ENCODE results near the gene RICTOR. TPM values are rescaled to one million over a fixed set of nuclear protein-coding genes. Genes with fewer than 3 reads are reported as not detected.
"Not testable (repeated sequence)": the region's sequence is repeated elsewhere in the genome, so short reads cannot be mapped to it uniquely, and the experiment has no call there.

The RICTOR gene
- total RNA-seq, 2 donors from 2014 or later = 27.6 to 31.8 TPM

GRCh38 chr5:39049315-39049714 lies 24.9 kb downstream of the RICTOR start:
- H3K4me1 Mint-ChIP-seq = peaks cover 11% of the 10 kb centered on the region

DNA sequence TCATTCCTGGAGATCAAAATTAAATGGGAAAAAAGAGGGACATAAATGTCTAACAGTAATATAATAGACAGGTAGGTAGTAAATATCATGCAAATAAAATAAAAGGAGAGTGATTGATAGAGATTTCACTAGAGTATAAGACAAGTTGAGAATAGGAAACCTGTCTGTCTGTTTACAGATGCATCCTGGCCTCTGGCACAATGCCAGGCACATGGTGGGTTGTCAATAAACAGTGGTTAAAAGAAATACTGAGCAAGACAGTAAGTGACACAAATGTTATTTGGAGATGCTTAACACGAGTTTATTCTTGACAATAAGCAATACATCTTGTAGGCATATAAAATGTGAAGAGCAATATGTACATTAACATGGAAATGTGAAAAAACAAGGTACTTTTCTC lies 33.3 kb downstream of the RICTOR start:
- H3K27me3 ChIP-seq (ENCODE audit: control insufficient read depth, insufficient read depth, low read length, poor library complexity, severe bottlenecking) = no peaks in the 10 kb centered on the region
- Mint-ChIP-seq H3K27ac (no peak overlapping the region), H3K36me3 (ENCODE audit: low read depth) (peaks cover 21% of the 10 kb centered on the region), H3K9me3 (peaks cover 21% of the 10 kb centered on the region), H3K4me3 (no peak overlapping the region), H3K27me3 (ENCODE audit: insufficient read depth) (no peaks in the 10 kb centered on the region), H3K4me1 (no peaks in the 10 kb centered on the region)
- no peaks in the 10 kb centered on the region for H3K36me3 ChIP-seq (ENCODE audit: control insufficient read depth, insufficient read depth, low read length)
- TF ChIP-seq, protein P1, sequence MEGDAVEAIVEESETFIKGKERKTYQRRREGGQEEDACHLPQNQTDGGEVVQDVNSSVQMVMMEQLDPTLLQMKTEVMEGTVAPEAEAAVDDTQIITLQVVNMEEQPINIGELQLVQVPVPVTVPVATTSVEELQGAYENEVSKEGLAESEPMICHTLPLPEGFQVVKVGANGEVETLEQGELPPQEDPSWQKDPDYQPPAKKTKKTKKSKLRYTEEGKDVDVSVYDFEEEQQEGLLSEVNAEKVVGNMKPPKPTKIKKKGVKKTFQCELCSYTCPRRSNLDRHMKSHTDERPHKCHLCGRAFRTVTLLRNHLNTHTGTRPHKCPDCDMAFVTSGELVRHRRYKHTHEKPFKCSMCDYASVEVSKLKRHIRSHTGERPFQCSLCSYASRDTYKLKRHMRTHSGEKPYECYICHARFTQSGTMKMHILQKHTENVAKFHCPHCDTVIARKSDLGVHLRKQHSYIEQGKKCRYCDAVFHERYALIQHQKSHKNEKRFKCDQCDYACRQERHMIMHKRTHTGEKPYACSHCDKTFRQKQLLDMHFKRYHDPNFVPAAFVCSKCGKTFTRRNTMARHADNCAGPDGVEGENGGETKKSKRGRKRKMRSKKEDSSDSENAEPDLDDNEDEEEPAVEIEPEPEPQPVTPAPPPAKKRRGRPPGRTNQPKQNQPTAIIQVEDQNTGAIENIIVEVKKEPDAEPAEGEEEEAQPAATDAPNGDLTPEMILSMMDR (conservative IDR thresholded peaks at IDR 0.05) = no peak
- 94 to 100% methylated on average over 1 of the region's 1 CpG for WGBS, 2 experiments (ENCODE audit: insufficient coverage in 1 of 2, insufficient read length in 1 of 2)
- H3K4me3 ChIP-seq (ENCODE audit: low read length) = no peak overlapping the region
- no peak for DNase-seq
- H3K9me3 ChIP-seq (ENCODE audit: control insufficient read depth, low read length) = no peaks in the 10 kb centered on the region
- no peak overlapping the region for H3K27ac ChIP-seq (ENCODE audit: low read depth, low read length)
- no peaks in the 10 kb centered on the region for H3K4me1 ChIP-seq (ENCODE audit: control insufficient read depth, insufficient read depth, low read length)
- H3K9ac ChIP-seq (ENCODE audit: extremely low read depth, low read length, poor library complexity, severe bottlenecking) = no peak overlapping the region

More at GRCh38 chr5:39049315-39049714, 24.9 kb downstream of the RICTOR start:
- Mint-ChIP-seq H3K9me3 (peaks cover 10% of the 10 kb centered on the region), H3K27me3 (ENCODE audit: insufficient read depth) (no peaks in the 10 kb centered on the region), H3K27ac (no peak overlapping the region), H3K36me3 (ENCODE audit: low read depth) (peaks cover 18% of the 10 kb centered on the region), H3K4me3 (no peak overlapping the region)
- DNase-seq = no peak
- H3K27me3 ChIP-seq (ENCODE audit: control insufficient read depth, insufficient read depth, low read length, poor library complexity, severe bottlenecking) = no peaks in the 10 kb centered on the region
- TF ChIP-seq, protein P1 (conservative IDR thresholded peaks at IDR 0.05) = no peak
- H3K4me3 ChIP-seq (ENCODE audit: low read length) = no peak overlapping the region
- peaks cover 9% of the 10 kb centered on the region for H3K9me3 ChIP-seq (ENCODE audit: control insufficient read depth, low read length)
- H3K9ac ChIP-seq (ENCODE audit: extremely low read depth, low read length, poor library complexity, severe bottlenecking) = no peak overlapping the region
- no peak overlapping the region for H3K27ac ChIP-seq (ENCODE audit: low read depth, low read length)
- no peaks in the 10 kb centered on the region for H3K36me3 ChIP-seq (ENCODE audit: control insufficient read depth, insufficient read depth, low read length)
- WGBS, 2 experiments (ENCODE audit: insufficient coverage in 1 of 2, insufficient read length in 1 of 2) = 100% methylated on average over 1 of the region's 1 CpG; no CpG with 5 or more reads in 1 of the 2 experiments
- no peaks in the 10 kb centered on the region for H3K4me1 ChIP-seq (ENCODE audit: control insufficient read depth, insufficient read depth, low read length)

GRCh38 chr5:39034493-39034892 lies 39.7 kb downstream of the RICTOR start:
- not testable (repeated sequence) for DNase-seq; H3K4me1 Mint-ChIP-seq; H3K9ac ChIP-seq (ENCODE audit: extremely low read depth, low read length, poor library complexity, severe bottlenecking); H3K36me3 ChIP-seq (ENCODE audit: control insufficient read depth, insufficient read depth, low read length); H3K27ac ChIP-seq (ENCODE audit: low read depth, low read length); H3K4me3 Mint-ChIP-seq; H3K27me3 ChIP-seq (ENCODE audit: control insufficient read depth, insufficient read depth, low read length, poor library complexity, severe bottlenecking); H3K4me1 ChIP-seq (ENCODE audit: control insufficient read depth, insufficient read depth, low read length); H3K4me3 ChIP-seq (ENCODE audit: low read length); H3K27me3 Mint-ChIP-seq (ENCODE audit: insufficient read depth); H3K27ac Mint-ChIP-seq
- Mint-ChIP-seq H3K36me3 (ENCODE audit: low read depth) (peaks cover 32% of the 10 kb centered on the region), H3K9me3 (peaks cover 44% of the 10 kb centered on the region)
- WGBS, 2 experiments (ENCODE audit: insufficient coverage in 1 of 2, insufficient read length in 1 of 2) = 98 to 100% methylated on average over 8 to 12 of the region's 12 CpGs
- peaks cover 24% of the 10 kb centered on the region for H3K9me3 ChIP-seq (ENCODE audit: control insufficient read depth, low read length)

DNA sequence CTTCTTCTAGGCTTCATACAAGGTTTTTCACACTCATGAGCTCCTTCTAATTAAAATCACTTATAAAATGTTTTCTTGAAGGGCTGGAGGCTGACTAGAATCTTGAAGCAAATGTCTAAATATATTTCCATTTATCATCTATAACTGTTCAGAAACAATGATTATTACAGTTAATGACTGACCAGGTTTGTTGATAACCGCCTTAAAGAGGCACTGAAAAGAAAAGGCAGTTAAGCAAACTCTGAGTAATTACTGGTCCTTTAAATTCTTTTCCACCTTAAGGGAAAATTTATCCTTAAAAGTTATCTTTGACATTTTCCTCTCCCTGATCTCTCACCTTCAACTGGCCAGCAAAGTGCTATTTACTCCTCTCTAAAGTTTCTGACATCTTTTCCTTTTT lies 43.2 kb downstream of the RICTOR start:
- peaks cover 48% of the 10 kb centered on the region for H3K36me3 Mint-ChIP-seq (ENCODE audit: low read depth)
- 88% methylated on average over 1 of the region's 1 CpG; no CpG with 5 or more reads in 1 of the 2 experiments for WGBS, 2 experiments (ENCODE audit: insufficient coverage in 1 of 2, insufficient read length in 1 of 2)

More for the DNA sequence above, 43.2 kb downstream of the RICTOR start:
- TF ChIP-seq, protein P1 (conservative IDR thresholded peaks at IDR 0.05) = no peak
- no peak overlapping the region for H3K4me3 Mint-ChIP-seq
- peaks cover 54% of the 10 kb centered on the region for H3K9me3 Mint-ChIP-seq
- Histone ChIP-seq H3K9ac (ENCODE audit: extremely low read depth, low read length, poor library complexity, severe bottlenecking) (no peak overlapping the region), H3K4me1 (ENCODE audit: control insufficient read depth, insufficient read depth, low read length) (peaks cover 2% of the 10 kb centered on the region), H3K36me3 (ENCODE audit: control insufficient read depth, insufficient read depth, low read length) (peaks cover 20% of the 10 kb centered on the region), H3K27ac (ENCODE audit: low read depth, low read length) (no peak overlapping the region), H3K27me3 (ENCODE audit: control insufficient read depth, insufficient read depth, low read length, poor library complexity, severe bottlenecking) (no peaks in the 10 kb centered on the region), H3K4me3 (ENCODE audit: low read length) (peak overlapping the region; percentile 39), H3K9me3 (ENCODE audit: control insufficient read depth, low read length) (peaks cover 58% of the 10 kb centered on the region)
- DNase-seq = no peak
- peak overlapping the region; percentile 1 for H3K27ac Mint-ChIP-seq
- H3K27me3 Mint-ChIP-seq (ENCODE audit: insufficient read depth) = no peaks in the 10 kb centered on the region
- peaks cover 9% of the 10 kb centered on the region for H3K4me1 Mint-ChIP-seq

Data from endodermal cell (in vitro differentiated cells).